Esophagus squamous epithelium (tissue), 5 donors: ENCODE results near the gene COL18A1. TPM values are rescaled to one million over a fixed set of nuclear protein-coding genes. Genes with fewer than 3 reads are reported as not detected.
"Not testable (repeated sequence)": the region's sequence is repeated elsewhere in the genome, so short reads cannot be mapped to it uniquely, and the experiment has no call there.

Experiments
- DNase-seq: peaks from one replicate; lab custom pipeline; 2025; lab: John Stamatoyannopoulos, UW
- H3K27ac ChIP-seq, 4 donors: fragments of 200-600 bp; sonication (generic); one replicate each; pipeline ENCODE4 v1.5.1; 2016 to 2019; ENCODE audit warnings: mild to moderate bottlenecking in 1 of 4
- H3K27me3 ChIP-seq, 4 donors: fragments of 200-600 bp; sonication (generic); 1 replicate in 3 of 4; 2 replicates in 1 of 4; pipeline versions ENCODE4 v1.5.1 to v1.6.0; 2017 to 2021; ENCODE audit warnings: antibody characterized with exemption in 1 of 4
- H3K36me3 ChIP-seq, 3 donors: fragments of 200-600 bp; sonication (generic); one replicate each; pipeline ENCODE4 v1.5.1; 2016 to 2019
- H3K4me1 ChIP-seq, 3 donors: fragments of 200-600 bp; sonication (generic); one replicate each; pipeline ENCODE4 v1.5.1; 2017 to 2019
- H3K4me3 ChIP-seq, 4 donors: fragments of 200-600 bp; sonication (generic); 1 replicate in 3 of 4; 2 replicates in 1 of 4; pipeline ENCODE4 v1.5.1; 2016 to 2019; ENCODE audit warnings: mild to moderate bottlenecking in 2 of 4, moderate library complexity in 1 of 4
- H3K9me3 ChIP-seq, 3 donors: fragments of 200-600 bp; sonication (generic); one replicate each; pipeline ENCODE4 v1.5.1; 2016 to 2019
- POLR2A ChIP-seq, 4 donors: fragments of 450-650 bp; IDR thresholded peaks; one replicate each; pipeline ENCODE4 v1.6.1; 2017; ENCODE audit warnings: antibody characterized with exemption in 4 of 4, mild to moderate bottlenecking in 4 of 4, moderate library complexity in 3 of 4
- WGBS, 2 donors: methylation state at CpG; one replicate each; pipeline ENCODE4 v1.1.5; 2018; 5-methylcytosine and 5-hydroxymethylcytosine counted together
- intact Hi-C: fragments of 100-400 bp; cut with DNase I; formaldehyde crosslinking; loops from one replicate; pipeline ENCODE4 v1.15.0; 2022
- total RNA-seq, 4 donors: library from RNA; depleted of rRNA; stranded (reverse); fragments of >200 nt; gene quantifications; one replicate each; pipeline ENCODE4 v1.1.0, GENCODE V29; 2016
- TF ChIP-seq, protein P1 (sequence below), 6 experiments: fragments of 450-650 bp in 4 of 6; fragments of 200-600 bp in 2 of 6; sonication (generic) in 2 of 6; IDR thresholded peaks; one replicate each; pipeline ENCODE4 v1.5.1; 2016 to 2019; ENCODE audit warnings: antibody characterized with exemption in 6 of 6, mild to moderate bottlenecking in 4 of 6, moderate library complexity in 4 of 6
- donor health status: DM: yes; HTN: yes; CAD: no.

The COL18A1 gene
- total RNA-seq, 4 donors from 2014 or later: 38.9 to 69.0 (median 52.5) TPM

DNA sequence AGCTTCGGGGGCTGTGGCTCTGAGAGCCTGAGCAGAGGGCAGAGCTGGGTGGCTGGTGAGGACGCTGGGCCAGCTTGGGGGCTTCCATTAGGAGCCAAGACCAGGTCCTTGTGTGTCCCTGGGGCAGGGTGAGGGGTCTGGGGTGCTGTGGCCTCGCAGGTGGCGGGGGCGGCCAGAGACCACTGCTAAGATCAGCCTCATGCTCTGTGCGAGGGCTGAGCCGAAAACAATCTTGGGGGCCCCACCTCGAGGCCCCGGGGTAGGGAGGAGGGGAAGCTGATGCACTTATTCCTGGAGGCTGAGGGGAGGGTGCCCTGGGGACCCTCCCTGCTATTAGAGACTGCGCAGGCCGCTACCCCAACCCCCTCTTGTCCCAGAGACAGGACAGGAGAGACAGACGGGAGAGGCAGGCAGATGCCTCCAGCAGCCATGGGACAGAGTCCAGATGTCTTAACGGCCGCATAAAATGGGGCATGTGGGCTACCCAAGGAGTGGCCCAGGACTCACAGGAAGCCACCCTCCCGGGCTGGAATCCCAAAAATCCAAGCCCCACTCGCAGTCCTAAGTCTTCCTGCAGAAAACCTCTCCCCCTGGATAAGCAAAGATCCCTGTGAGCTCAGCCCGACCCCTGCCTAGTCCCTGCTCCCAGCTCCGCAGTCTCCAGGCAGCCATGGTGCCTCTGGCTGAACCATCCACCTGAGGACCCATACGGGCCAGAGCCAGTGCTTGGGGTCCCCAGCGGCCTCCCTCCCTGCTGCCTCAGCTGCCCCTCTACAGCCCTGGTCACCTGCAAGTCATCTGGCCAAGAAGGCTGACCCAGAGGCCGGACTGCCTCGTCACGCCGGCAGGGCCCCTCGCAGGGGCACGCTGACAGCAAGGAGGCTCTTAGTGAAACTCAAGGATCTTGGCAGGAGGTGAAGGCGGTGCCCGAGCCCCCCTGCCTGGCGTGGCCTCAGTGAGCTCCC is 43.6 kb upstream of the COL18A1 start:
- Histone ChIP-seq H3K9me3 (no peaks in the 10 kb centered on the region), H3K27me3 (peaks cover 0 to 6% (median 0%) of the 10 kb centered on the region in 4 donors), H3K4me1 (peaks cover 17 to 55% (median 33%) of the 10 kb centered on the region in 3 donors), H3K27ac (no peak overlapping the region), H3K4me3 (no peak overlapping the region), H3K36me3 (no peaks in the 10 kb centered on the region)
- TF ChIP-seq POLR2A (IDR thresholded peaks at IDR 0.05): no peak
- TF ChIP-seq, protein P1, sequence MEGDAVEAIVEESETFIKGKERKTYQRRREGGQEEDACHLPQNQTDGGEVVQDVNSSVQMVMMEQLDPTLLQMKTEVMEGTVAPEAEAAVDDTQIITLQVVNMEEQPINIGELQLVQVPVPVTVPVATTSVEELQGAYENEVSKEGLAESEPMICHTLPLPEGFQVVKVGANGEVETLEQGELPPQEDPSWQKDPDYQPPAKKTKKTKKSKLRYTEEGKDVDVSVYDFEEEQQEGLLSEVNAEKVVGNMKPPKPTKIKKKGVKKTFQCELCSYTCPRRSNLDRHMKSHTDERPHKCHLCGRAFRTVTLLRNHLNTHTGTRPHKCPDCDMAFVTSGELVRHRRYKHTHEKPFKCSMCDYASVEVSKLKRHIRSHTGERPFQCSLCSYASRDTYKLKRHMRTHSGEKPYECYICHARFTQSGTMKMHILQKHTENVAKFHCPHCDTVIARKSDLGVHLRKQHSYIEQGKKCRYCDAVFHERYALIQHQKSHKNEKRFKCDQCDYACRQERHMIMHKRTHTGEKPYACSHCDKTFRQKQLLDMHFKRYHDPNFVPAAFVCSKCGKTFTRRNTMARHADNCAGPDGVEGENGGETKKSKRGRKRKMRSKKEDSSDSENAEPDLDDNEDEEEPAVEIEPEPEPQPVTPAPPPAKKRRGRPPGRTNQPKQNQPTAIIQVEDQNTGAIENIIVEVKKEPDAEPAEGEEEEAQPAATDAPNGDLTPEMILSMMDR (IDR thresholded peaks at IDR 0.05): no peak
- DNase-seq: no peak
- intact Hi-C loops: no loop called here
- WGBS, 2 donors: 82 to 83% methylated on average over 10 to 13 of the region's 29 CpGs

DNA sequence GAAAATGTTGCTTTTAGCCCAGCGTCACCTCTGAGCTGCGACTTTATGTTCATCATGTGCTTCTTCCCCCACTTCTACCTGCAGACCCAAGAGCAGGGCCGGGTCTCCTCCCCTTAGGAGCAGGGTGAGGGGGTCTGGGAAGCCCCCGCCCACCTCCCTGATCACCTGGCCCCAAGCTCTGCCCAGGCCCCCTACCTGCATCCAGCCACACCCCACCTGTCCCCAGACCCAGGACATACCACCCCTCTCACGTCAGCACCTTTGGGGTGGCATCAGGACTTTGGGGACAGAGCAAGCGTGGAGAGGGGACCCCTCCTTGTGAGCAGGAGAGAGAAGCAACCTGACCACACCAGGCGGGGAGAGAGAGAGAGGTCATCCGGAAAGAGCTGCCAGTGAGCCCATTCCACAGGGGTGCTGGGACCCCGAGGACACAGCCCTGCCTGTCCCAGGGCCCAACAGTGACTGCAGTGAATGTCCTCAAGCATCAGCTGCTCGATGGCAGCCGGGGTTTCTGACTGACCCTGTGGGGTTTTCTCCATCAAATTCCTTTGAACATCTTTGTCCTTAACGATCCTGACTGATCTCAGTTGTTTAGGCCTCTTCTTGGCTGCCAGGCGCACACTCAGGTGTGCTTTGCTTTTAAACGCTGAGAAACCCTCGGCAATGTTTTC is 42.8 kb upstream of the COL18A1 start:
- peaks cover 17 to 55% (median 33%) of the 10 kb centered on the region in 3 donors for H3K4me1 ChIP-seq
- no peaks in the 10 kb centered on the region for H3K36me3 ChIP-seq
- intact Hi-C loops: no loop called here
- H3K4me3 ChIP-seq: no peak overlapping the region
- H3K9me3 ChIP-seq: no peaks in the 10 kb centered on the region
- DNase-seq: no peak
- H3K27me3 ChIP-seq: no peaks in the 10 kb centered on the region
- H3K27ac ChIP-seq: no peak overlapping the region
- 84 to 91% methylated on average over 9 to 10 of the region's 15 CpGs for WGBS, 2 donors
- TF ChIP-seq, protein P1 (IDR thresholded peaks at IDR 0.05): no peak
- TF ChIP-seq POLR2A (IDR thresholded peaks at IDR 0.05): no peak

DNA sequence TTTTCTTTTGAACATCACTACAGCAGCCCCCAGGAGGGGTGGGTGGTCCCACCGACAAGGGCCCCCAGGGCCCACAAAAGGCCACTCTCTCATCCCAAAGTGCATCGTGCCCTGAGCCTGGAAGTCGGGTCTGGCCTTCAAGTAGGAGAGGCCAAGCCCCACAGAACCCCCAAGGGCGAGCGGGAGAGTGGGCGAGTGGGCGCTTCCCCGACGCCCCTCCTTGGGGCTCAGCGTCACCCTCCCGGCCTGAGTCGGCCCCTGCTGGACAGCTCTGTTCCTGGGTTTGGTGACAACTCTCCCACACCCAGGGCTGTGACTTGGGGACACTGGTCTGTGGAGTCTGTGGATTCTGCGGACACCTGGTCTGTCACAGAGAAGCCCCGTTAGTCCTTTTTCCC is 42.2 kb upstream of the COL18A1 start:
- H3K27me3 ChIP-seq: no peaks in the 10 kb centered on the region
- TF ChIP-seq, protein P1 (IDR thresholded peaks at IDR 0.05): no peak
- no peak for TF ChIP-seq POLR2A (IDR thresholded peaks at IDR 0.05)
- no peak overlapping the region for H3K4me3 ChIP-seq
- H3K36me3 ChIP-seq: no peaks in the 10 kb centered on the region
- H3K9me3 ChIP-seq: no peaks in the 10 kb centered on the region
- no peak for DNase-seq
- intact Hi-C loops: no loop called here
- 92% methylated on average over 2 of the region's 14 CpGs; no CpG with 5 or more reads in 1 of the 2 donors for WGBS, 2 donors
- peak overlapping the region in 2 of 4 donors; percentile 83 to 95 for H3K27ac ChIP-seq
- peaks cover 17 to 55% (median 32%) of the 10 kb centered on the region in 3 donors for H3K4me1 ChIP-seq

DNA sequence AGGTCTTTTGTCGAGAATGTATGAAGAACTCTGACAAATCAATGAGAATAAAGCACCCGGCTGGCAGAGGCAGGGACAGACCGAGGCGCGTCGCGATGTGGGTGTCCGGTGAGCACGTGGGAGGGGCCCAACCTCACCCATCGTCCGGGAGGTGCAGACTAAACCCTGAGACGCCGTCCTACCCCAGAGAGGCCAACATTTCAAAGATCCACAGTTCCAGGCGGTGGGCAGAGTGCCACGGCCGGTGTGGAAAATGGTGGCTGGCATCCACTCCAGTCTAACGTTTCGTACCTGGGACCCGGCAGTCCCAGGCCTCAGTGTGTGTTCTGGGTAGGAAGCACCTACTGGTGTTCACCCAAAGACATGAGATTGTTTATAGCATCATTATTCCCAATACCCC is 41.7 kb upstream of the COL18A1 start:
- DNase-seq, H3K27me3 ChIP-seq, H3K4me3 ChIP-seq, H3K9me3 ChIP-seq, H3K36me3 ChIP-seq, intact Hi-C loops: not testable (repeated sequence)
- peaks cover 17 to 53% (median 29%) of the 10 kb centered on the region in 3 donors for H3K4me1 ChIP-seq
- H3K27ac ChIP-seq: peak overlapping the region; percentile 83 to 95 (median 88)
- WGBS, 2 donors: 85 to 94% methylated on average over 6 to 14 of the region's 19 CpGs

DNA sequence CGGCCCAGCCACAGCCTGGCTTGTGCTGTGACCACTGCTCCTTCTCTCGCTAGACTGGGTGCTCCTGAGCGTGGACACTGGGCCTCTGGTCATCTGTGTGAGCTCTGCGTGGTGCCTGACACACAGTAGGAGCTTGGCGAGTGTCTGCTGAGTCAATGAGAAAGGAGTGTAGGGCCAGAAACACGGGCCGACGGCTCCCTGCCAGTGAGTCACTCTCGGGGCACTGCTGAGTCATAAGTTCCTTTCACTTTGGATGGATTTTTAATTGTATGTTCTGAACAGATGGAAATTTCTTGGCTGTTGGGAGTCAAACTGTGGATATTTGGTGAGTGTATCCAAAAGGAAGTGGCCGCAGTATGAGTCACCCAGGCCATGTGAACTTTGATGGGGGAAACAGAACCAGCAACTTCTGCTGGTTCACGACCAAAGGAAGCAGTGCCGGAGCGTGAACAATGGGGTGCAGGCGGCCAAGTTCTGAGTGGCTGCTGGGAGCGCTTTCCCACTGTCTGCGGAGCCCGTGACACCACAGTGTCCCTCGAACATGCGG is 41.0 kb upstream of the COL18A1 start:
- WGBS, 2 donors: 0 to 8% methylated on average over 7 to 17 of the region's 19 CpGs
- H3K27ac ChIP-seq: peak overlapping the region; percentile 83 to 95 (median 88)
- peaks cover 17 to 46% (median 29%) of the 10 kb centered on the region in 3 donors for H3K4me1 ChIP-seq
- intact Hi-C loops: no loop called here
- no peak for DNase-seq
- no peaks in the 10 kb centered on the region for H3K27me3 ChIP-seq
- TF ChIP-seq, protein P1 (IDR thresholded peaks at IDR 0.05): no peak
- TF ChIP-seq POLR2A (IDR thresholded peaks at IDR 0.05): peak in 1 of 4 donors; percentile 30
- no peaks in the 10 kb centered on the region for H3K36me3 ChIP-seq
- peak overlapping the region in 2 of 4 donors; percentile 15 to 51 for H3K4me3 ChIP-seq
- H3K9me3 ChIP-seq: no peaks in the 10 kb centered on the region
